AG04450 (cell line): ENCODE measurements around the gene ARMC3. TPM values are rescaled to one million over a fixed set of nuclear protein-coding genes. Genes with fewer than 3 reads are reported as not detected.
"Not testable (repeated sequence)": the region's sequence is repeated elsewhere in the genome, so short reads cannot be mapped to it uniquely, and the experiment has no call there.

ENCODE experiments used
- CTCF ChIA-PET: fragments of 300-600, 350-600 bp; formaldehyde crosslinking; extraction: SDS; loops from one replicate; lab custom pipeline; 2022; ENCODE audit warnings: antibody characterized with exemption, inconsistent platforms; lab: Charles Lee
- POLR2A ChIA-PET: fragments of 350-600 bp; formaldehyde crosslinking; extraction: SDS; loops from one replicate; lab custom pipeline; 2021; ENCODE audit warnings: antibody characterized with exemption, inconsistent platforms; lab: Yijun Ruan, JAX
- DNase-seq: peaks from one replicate; pipeline ENCODE4 v3.0.0-alpha.2; 2011; ENCODE audit warnings: low read depth, low spot score
- H3K27ac ChIP-seq: one replicate; pipeline ENCODE4 v1.5.1; 2012; ENCODE audit warnings: low read depth, low read length, control low read depth
- H3K27me3 ChIP-seq: one replicate; pipeline ENCODE4 v1.6.0; 2012; ENCODE audit warnings: low read length; ENCODE audit not compliant: control insufficient read depth, insufficient read depth
- H3K4me3 ChIP-seq: 2 replicates; pipeline ENCODE4 v1.5.1; 2011; ENCODE audit warnings: mild to moderate bottlenecking, low read depth, low read length, control low read depth
- H3K9me3 ChIP-seq: 2 replicates; pipeline ENCODE4 v1.5.1; 2012; ENCODE audit warnings: low read length; ENCODE audit not compliant: control insufficient read depth, insufficient read depth
- polyA plus RNA-seq: library from polyadenylated mRNA; depleted of rRNA; stranded (reverse); fragments of >200 nt; gene quantifications from 2 replicates; pipeline ENCODE4 v1.2.3, GENCODE V29; 2011
- TF ChIP-seq, protein P1 (sequence below): IDR thresholded peaks from 2 replicates; pipeline ENCODE4 v1.5.1; 2011; ENCODE audit warnings: low read depth, low read length, control low read depth, inconsistent platforms

Gene ARMC3
- polyA plus RNA-seq, 1 experiment: not detected

DNA sequence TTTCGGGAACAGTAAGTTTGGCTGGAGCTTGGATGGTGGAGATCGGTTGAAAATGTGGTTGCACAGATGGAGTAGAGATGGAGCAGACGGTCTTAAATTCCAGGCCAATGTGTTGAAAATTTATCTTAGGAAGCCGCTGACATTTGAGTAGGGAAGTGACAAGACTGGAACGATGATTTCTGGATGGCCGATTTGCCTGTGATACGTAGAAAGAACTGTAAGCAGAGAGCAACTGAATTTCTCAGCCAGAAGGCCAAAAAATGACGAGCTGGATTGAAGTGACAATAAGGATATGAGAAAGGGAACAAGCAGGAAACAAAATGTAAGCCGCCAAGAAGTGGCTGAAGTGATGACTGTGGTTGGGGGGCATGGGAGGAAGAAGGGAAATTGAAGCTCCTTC lies 687 bp upstream of the ARMC3 start:
- DNase-seq: no peak
- H3K4me3 ChIP-seq: no peak overlapping the region
- no peak overlapping the region for H3K27ac ChIP-seq
- POLR2A ChIA-PET: no interaction called here
- TF ChIP-seq, protein P1, sequence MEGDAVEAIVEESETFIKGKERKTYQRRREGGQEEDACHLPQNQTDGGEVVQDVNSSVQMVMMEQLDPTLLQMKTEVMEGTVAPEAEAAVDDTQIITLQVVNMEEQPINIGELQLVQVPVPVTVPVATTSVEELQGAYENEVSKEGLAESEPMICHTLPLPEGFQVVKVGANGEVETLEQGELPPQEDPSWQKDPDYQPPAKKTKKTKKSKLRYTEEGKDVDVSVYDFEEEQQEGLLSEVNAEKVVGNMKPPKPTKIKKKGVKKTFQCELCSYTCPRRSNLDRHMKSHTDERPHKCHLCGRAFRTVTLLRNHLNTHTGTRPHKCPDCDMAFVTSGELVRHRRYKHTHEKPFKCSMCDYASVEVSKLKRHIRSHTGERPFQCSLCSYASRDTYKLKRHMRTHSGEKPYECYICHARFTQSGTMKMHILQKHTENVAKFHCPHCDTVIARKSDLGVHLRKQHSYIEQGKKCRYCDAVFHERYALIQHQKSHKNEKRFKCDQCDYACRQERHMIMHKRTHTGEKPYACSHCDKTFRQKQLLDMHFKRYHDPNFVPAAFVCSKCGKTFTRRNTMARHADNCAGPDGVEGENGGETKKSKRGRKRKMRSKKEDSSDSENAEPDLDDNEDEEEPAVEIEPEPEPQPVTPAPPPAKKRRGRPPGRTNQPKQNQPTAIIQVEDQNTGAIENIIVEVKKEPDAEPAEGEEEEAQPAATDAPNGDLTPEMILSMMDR: no peak
- no peaks in the 10 kb centered on the region for H3K27me3 ChIP-seq
- CTCF ChIA-PET: interaction anchor here (0.6 kb wide), 1 partner anchor 98 kb away, joined by 3 read pairs; no protein-coding TSS in a partner anchor
- no peaks in the 10 kb centered on the region for H3K9me3 ChIP-seq

- POLR2A ChIA-PET, H3K27me3 ChIP-seq, H3K27ac ChIP-seq, DNase-seq, H3K9me3 ChIP-seq, CTCF ChIA-PET, H3K4me3 ChIP-seq: not testable (repeated sequence)
These were observed 1.2 kb downstream of the ARMC3 start for GRCh38 chr10:22929053-22929452.

DNA sequence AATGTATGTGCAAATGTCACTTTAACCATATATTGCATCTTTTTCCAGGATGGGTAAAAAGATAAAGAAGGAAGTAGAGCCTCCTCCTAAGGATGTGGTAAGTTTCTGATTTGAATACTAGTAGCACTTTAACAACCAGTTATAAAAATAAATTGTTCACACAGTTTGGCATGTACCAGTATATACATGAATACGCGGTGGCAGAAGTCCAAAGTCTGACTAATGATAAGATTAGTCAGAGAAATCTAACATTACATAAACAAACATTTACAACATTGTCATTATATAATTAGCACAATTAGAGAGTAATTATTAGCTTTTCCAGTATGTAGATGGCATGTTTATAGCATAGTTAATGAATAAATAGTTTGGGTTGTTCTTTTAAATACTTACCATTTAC lies 4.1 kb downstream of the ARMC3 start:
- CTCF ChIA-PET: no interaction called here

GRCh38 chr10:22932626-22933370 lies 4.9 kb downstream of the ARMC3 start:
- no peak for DNase-seq
- ChIA-PET CTCF (no interaction called here), POLR2A (no interaction called here)
- H3K27ac ChIP-seq: no peak overlapping the region
- H3K4me3 ChIP-seq: no peak overlapping the region
- peaks cover 3% of the 10 kb centered on the region for H3K27me3 ChIP-seq
- TF ChIP-seq, protein P1: no peak
- H3K9me3 ChIP-seq: no peaks in the 10 kb centered on the region

More for the DNA sequence above, 4.1 kb downstream of the ARMC3 start:
- Histone ChIP-seq H3K4me3 (no peak overlapping the region), H3K27me3 (peaks cover 3% of the 10 kb centered on the region), H3K27ac (no peak overlapping the region), H3K9me3 (no peaks in the 10 kb centered on the region)
- DNase-seq: no peak
- POLR2A ChIA-PET: no interaction called here
- TF ChIP-seq, protein P1: no peak

- POLR2A ChIA-PET: no interaction called here
- Histone ChIP-seq H3K4me3 (no peak overlapping the region), H3K9me3 (no peaks in the 10 kb centered on the region), H3K27me3 (peaks cover 3% of the 10 kb centered on the region), H3K27ac (no peak overlapping the region)
- TF ChIP-seq, protein P1: no peak
- CTCF ChIA-PET: no interaction called here
- no peak for DNase-seq
These were observed 6.9 kb downstream of the ARMC3 start for GRCh38 chr10:22934726-22935125.
